Activated CD4-positive, alpha-beta T cell treated with anti-CD3 and anti-CD28 coated beads, Interleukin-2, amount 10 ng/mL, durations not matched to agents 24 days and 14 days (primary cell): ENCODE data around the gene B3GLCT. TPM values are rescaled to one million over a fixed set of nuclear protein-coding genes. Genes with fewer than 3 reads are reported as not detected.

Source experiments
- DNase-seq: peaks from one replicate; pipeline ENCODE4 v3.0.0; 2022
- H3K27ac Mint-ChIP-seq: one replicate; pipeline ENCODE4 v1.8.0; 2022; ENCODE audit warnings: mild to moderate bottlenecking, mixed read lengths
- H3K27me3 Mint-ChIP-seq: one replicate; pipeline ENCODE4 v1.8.0; 2022; ENCODE audit warnings: mixed read lengths
- H3K36me3 Mint-ChIP-seq: one replicate; pipeline ENCODE4 v1.8.0; 2022; ENCODE audit warnings: low read depth, mild to moderate bottlenecking, mixed read lengths
- H3K4me1 Mint-ChIP-seq: one replicate; pipeline ENCODE4 v1.8.0; 2021; ENCODE audit warnings: mixed read lengths
- H3K4me3 Mint-ChIP-seq: one replicate; pipeline ENCODE4 v1.8.0; 2022; ENCODE audit warnings: mild to moderate bottlenecking, moderate library complexity, mixed read lengths
- H3K9me3 Mint-ChIP-seq: one replicate; pipeline ENCODE4 v1.8.0; 2021; ENCODE audit warnings: mixed read lengths
- intact Hi-C: fragments of 100-400 bp; cut with micrococcal nuclease; formaldehyde crosslinking; loops from one replicate; pipeline ENCODE4 v1.15.1; 2023
- total RNA-seq: library from RNA; stranded (reverse); gene quantifications from 2 replicates; pipeline ENCODE4 v1.2.3, GENCODE V29; 2022

The B3GLCT gene
- total RNA-seq, 1 donor from 2014 or later = 4.0 TPM

DNA sequence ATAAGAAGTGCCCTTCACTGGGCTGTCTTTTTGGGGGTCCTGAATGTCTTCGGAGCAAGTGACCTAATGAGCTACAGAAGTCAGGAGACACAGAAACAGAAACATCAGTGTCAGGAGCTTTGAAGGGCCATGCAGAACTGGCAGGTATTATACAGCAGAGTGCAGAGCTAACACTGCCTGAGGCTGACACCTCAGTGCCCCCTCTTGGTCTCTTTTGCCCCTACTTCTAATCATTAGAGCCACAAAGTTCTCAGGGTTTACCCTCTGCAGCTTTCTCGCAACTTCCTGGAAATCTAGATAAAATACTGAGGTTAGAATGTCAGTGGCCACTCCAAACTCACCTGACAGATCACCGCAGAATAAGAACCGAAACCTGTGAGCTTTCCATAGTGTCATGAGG is 172.7 kb downstream of the B3GLCT start:
- Mint-ChIP-seq H3K27me3 (no peaks in the 10 kb centered on the region), H3K27ac (no peak overlapping the region), H3K4me1 (no peaks in the 10 kb centered on the region), H3K9me3 (no peaks in the 10 kb centered on the region), H3K4me3 (no peak overlapping the region), H3K36me3 (no peaks in the 10 kb centered on the region)
- no peak for DNase-seq
- intact Hi-C loops = no loop called here

DNA sequence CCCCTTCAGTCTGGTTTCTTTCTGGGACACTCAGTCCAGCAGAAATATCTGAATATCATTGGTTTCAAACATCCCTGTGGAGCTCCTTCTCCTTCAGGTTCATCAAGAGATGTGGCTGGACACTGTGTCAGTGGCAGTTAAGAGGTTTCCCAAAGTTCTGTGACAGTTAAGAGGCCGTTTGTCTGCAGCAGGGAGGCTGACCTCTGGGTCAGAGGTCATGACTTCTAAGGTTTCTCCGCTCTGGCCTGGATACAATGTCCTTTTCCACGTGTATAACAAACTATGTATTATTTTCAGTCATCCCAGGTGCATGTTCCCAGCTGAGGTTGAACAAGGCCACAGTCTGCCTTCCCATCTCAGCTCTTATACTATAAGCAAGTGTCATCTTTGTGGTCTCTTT is 174.9 kb downstream of the B3GLCT start:
- DNase-seq = no peak
- intact Hi-C loops = no loop called here
- H3K4me3 Mint-ChIP-seq = no peak overlapping the region
- H3K36me3 Mint-ChIP-seq = no peaks in the 10 kb centered on the region
- H3K4me1 Mint-ChIP-seq = no peaks in the 10 kb centered on the region
- no peaks in the 10 kb centered on the region for H3K9me3 Mint-ChIP-seq
- no peak overlapping the region for H3K27ac Mint-ChIP-seq
- no peaks in the 10 kb centered on the region for H3K27me3 Mint-ChIP-seq

DNA sequence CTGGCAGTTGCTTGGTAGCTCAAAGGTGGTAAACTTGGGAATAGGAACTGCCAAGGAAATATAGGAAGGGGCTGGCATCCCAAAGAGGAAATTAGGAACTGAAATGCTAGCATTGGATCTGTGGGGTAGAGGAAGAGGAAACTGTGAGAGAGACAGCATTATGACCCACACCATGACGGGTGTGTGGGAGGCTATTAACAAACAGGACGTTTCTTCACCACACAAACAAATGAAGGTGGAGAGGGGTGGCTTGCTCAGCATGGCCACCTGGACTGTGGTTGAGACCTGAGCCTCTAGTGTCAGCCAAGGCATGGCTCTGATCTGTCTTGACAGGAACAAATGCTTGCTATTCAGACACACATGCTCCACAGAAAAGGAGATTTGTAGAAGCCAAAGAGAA is 178.2 kb downstream of the B3GLCT start:
- DNase-seq = no peak
- H3K4me3 Mint-ChIP-seq = no peak overlapping the region
- intact Hi-C loops = no loop called here
- no peak overlapping the region for H3K27ac Mint-ChIP-seq
- no peaks in the 10 kb centered on the region for H3K4me1 Mint-ChIP-seq
- H3K9me3 Mint-ChIP-seq = no peaks in the 10 kb centered on the region
- peaks cover 1% of the 10 kb centered on the region for H3K27me3 Mint-ChIP-seq
- H3K36me3 Mint-ChIP-seq = no peaks in the 10 kb centered on the region

DNA sequence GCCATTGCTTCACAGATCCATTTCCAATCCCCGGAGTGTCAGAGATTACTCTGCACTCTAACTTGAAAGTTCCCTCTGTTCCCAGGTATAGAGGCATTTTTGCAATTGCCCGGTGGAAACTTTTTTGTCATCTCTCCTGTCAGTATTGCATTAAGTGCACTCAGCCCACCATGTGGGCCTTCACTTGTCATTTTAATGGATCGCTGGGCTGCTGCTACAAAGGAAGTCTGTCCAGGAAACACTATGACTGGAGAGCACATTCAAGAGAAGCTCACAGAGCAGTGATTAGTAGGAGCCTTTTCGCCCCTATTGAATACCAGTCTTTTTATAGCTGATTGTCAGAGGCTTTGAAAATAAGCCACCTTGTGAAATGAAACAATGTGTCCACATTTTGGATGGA is 180.9 kb downstream of the B3GLCT start:
- H3K9me3 Mint-ChIP-seq = no peaks in the 10 kb centered on the region
- intact Hi-C loops = no loop called here
- no peak overlapping the region for H3K4me3 Mint-ChIP-seq
- DNase-seq = peak; percentile 35
- peaks cover 1% of the 10 kb centered on the region for H3K27me3 Mint-ChIP-seq
- H3K36me3 Mint-ChIP-seq = no peaks in the 10 kb centered on the region
- H3K4me1 Mint-ChIP-seq = no peaks in the 10 kb centered on the region
- H3K27ac Mint-ChIP-seq = no peak overlapping the region

Other genes with a start within 250 kb of the B3GLCT start
- 381 and 385 TPM in 2 replicates for gene HSPH1, start 38.1 kb upstream of the B3GLCT start, total RNA-seq